ENCODE measurements around the gene GALNT3. TPM values are rescaled to one million over a fixed set of nuclear protein-coding genes. Genes with fewer than 3 reads are reported as not detected.

The GALNT3 gene
- total and polyA plus RNA-seq, 2 of the 13 experiments (the other 11 are each of a cell fraction or from before 2014, with no cell fraction given), result 0.29 to 0.30 TPM

- peaks cover 0 to 10% of the 10 kb centered on the region in 2 experiments; a peak in 1 of 5 replicates for H3K27me3 ChIP-seq (ENCODE audit: control insufficient read depth in 1 of 2, insufficient read depth in 2 of 2, low read length in 2 of 2)
- in situ Hi-C loops (cut with HindIII; ENCODE audit: extremely low pct_ligation_motif_present, low pct_unique_long_range_greater_than_20kb), result no loop called here
- ChIA-PET POLR2A (no interaction called here), CTCF (ENCODE audit: low intra/inter-chr PET ratio, low total read pairs) (no interaction called here)
- intact Hi-C loops (cut with micrococcal nuclease; ENCODE audit: unreplicated experiment), result no loop called here
- 51% methylated on average over 4 of the region's 4 CpGs for WGBS (ENCODE audit: low lambda C conversion rate)
- no peaks in the 10 kb centered on the region; the same call in 1 of the 2 replicates for H4K20me1 ChIP-seq (ENCODE audit: insufficient read depth, low read length)
- H3K9me3 ChIP-seq (ENCODE audit: low read length), result no peaks in the 10 kb centered on the region
- no peaks in the 10 kb centered on the region for H3K79me2 ChIP-seq (ENCODE audit: insufficient read depth, low read length)
- no peak for FAIRE-seq
- H3K36me3 ChIP-seq (replicated peaks in 1 of 2; ENCODE audit: control insufficient read depth in 1 of 2, insufficient read depth in 2 of 2, low read length in 2 of 2), result no peaks in the 10 kb centered on the region
- no peak overlapping the region for H3K4me2 ChIP-seq (ENCODE audit: low read depth, low read length)
- H3K4me1 ChIP-seq (ENCODE audit: insufficient read depth, low read length), result peaks cover 13% of the 10 kb centered on the region
- no peak overlapping the region for H2AFZ ChIP-seq (ENCODE audit: low read length)
- no peak for DNase-seq (ENCODE audit: low spot score)
- no peak overlapping the region for H3K27ac ChIP-seq (ENCODE audit: extremely low read length, insufficient read depth, low read length)
- no peak overlapping the region for H3K4me3 ChIP-seq (replicated peaks in 1 of 3; ENCODE audit: insufficient read depth in 1 of 3, low read depth in 2 of 3, low read length in 3 of 3)
- no TSS peak for BruUV-seq (replicated peaks)
- ATAC-seq, result no peak
- H3K9ac ChIP-seq (ENCODE audit: insufficient read depth, low read depth, low read length), result no peak overlapping the region
- no peak for TF ChIP-seq JUND (CRISPR knock-in tag; IDR thresholded peaks at IDR 0.05)
- TF ChIP-seq, protein P1, sequence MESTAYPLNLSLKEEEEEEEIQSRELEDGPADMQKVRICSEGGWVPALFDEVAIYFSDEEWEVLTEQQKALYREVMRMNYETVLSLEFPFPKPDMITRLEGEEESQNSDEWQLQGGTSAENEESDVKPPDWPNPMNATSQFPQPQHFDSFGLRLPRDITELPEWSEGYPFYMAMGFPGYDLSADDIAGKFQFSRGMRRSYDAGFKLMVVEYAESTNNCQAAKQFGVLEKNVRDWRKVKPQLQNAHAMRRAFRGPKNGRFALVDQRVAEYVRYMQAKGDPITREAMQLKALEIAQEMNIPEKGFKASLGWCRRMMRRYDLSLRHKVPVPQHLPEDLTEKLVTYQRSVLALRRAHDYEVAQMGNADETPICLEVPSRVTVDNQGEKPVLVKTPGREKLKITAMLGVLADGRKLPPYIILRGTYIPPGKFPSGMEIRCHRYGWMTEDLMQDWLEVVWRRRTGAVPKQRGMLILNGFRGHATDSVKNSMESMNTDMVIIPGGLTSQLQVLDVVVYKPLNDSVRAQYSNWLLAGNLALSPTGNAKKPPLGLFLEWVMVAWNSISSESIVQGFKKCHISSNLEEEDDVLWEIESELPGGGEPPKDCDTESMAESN (CRISPR knock-in tag; conservative IDR thresholded peaks at IDR 0.05), result no peak
- TF ChIP-seq KDM6A (CRISPR knock-in tag; IDR thresholded peaks at IDR 0.05; ENCODE audit: low read depth), result no peak
- no peak for TF ChIP-seq GTF3A (CRISPR knock-in tag; conservative IDR thresholded peaks at IDR 0.05)
- TF ChIP-seq DMTF1 (CRISPR knock-in tag; IDR thresholded peaks at IDR 0.05), result no peak
- TF ChIP-seq, protein P2, sequence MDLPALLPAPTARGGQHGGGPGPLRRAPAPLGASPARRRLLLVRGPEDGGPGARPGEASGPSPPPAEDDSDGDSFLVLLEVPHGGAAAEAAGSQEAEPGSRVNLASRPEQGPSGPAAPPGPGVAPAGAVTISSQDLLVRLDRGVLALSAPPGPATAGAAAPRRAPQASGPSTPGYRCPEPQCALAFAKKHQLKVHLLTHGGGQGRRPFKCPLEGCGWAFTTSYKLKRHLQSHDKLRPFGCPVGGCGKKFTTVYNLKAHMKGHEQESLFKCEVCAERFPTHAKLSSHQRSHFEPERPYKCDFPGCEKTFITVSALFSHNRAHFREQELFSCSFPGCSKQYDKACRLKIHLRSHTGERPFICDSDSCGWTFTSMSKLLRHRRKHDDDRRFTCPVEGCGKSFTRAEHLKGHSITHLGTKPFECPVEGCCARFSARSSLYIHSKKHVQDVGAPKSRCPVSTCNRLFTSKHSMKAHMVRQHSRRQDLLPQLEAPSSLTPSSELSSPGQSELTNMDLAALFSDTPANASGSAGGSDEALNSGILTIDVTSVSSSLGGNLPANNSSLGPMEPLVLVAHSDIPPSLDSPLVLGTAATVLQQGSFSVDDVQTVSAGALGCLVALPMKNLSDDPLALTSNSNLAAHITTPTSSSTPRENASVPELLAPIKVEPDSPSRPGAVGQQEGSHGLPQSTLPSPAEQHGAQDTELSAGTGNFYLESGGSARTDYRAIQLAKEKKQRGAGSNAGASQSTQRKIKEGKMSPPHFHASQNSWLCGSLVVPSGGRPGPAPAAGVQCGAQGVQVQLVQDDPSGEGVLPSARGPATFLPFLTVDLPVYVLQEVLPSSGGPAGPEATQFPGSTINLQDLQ (CRISPR knock-in tag; IDR thresholded peaks at IDR 0.05), result no peak
- TF ChIP-seq ZNF576 (CRISPR knock-in tag; IDR thresholded peaks at IDR 0.05), result no peak
- TF ChIP-seq HNF1A (IDR thresholded peaks at IDR 0.05; ENCODE audit: low read depth), result no peak
- no peak for TF ChIP-seq HNF1A (CRISPR knock-in tag; IDR thresholded peaks at IDR 0.05; ENCODE audit: borderline replicate concordance)
- no peak for TF ChIP-seq ZNF484 (CRISPR knock-in tag; IDR thresholded peaks at IDR 0.05; ENCODE audit: borderline replicate concordance, low read depth)
- no peak for TF ChIP-seq GTF2F1 (IDR thresholded peaks at IDR 0.05; ENCODE audit: low read length)
- TF ChIP-seq, protein P3, sequence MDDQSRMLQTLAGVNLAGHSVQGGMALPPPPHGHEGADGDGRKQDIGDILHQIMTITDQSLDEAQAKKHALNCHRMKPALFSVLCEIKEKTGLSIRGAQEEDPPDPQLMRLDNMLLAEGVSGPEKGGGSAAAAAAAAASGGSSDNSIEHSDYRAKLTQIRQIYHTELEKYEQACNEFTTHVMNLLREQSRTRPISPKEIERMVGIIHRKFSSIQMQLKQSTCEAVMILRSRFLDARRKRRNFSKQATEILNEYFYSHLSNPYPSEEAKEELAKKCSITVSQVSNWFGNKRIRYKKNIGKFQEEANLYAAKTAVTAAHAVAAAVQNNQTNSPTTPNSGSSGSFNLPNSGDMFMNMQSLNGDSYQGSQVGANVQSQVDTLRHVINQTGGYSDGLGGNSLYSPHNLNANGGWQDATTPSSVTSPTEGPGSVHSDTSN (CRISPR knock-in tag; IDR thresholded peaks at IDR 0.05; ENCODE audit: borderline replicate concordance), result no peak
Measured at GRCh38 chr2:165762723-165763122, 31.3 kb downstream of the GALNT3 start.

Measured in HepG2 (cell line).